Stimulated activated CD4-positive, alpha-beta T cell treated with anti-CD3 and anti-CD28 coated beads, Interleukin-2, amount 100 ng/mL, for 4 hours (primary cell): ENCODE measurements around the gene TEX44.
"Not testable (repeated sequence)": the region's sequence is repeated elsewhere in the genome, so short reads cannot be mapped to it uniquely, and the experiment has no call there.

ENCODE experiments used
- DNase-seq: peaks from one replicate; pipeline ENCODE4 v3.0.0-alpha.2; 2020; ENCODE audit warnings: low read depth

The TEX44 gene

DNA sequence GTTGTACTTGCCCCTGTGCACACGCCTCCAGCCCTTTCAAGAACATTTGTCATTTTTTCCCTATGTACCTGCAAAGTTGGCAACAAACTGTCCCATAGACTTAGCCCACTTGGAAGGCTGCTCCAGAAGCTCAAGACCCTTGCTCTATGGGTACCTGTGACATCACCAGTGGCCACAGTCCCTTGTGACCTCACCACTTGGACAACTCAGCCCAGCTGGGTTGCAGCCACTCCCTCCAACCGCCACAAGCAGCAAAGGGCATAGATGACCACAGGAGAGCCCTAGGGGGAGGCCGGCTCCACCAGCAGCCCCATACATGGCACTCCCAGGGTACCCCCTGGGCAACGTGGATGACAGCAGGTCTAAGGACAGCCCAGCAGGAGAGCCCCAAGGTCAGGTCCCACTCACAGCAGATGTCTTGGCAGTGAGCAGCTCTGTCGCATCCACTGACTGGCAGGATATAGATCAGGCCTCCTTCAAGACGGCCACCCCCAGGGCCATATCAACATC lies at the start of gene TEX44:
Gene TEX44, plus strand, starts transcription at position 229 of the 510 bp plus-strand sequence. Its CDS starts 88 bp downstream, at position 317.
- no peak for DNase-seq

- no peak for DNase-seq
Observed at GRCh38 chr2:231545105-231545902, 47.4 kb upstream of the TEX44 start.

- DNase-seq: no peak
Observed at GRCh38 chr2:231546014-231546715, 46.5 kb upstream of the TEX44 start.

DNA sequence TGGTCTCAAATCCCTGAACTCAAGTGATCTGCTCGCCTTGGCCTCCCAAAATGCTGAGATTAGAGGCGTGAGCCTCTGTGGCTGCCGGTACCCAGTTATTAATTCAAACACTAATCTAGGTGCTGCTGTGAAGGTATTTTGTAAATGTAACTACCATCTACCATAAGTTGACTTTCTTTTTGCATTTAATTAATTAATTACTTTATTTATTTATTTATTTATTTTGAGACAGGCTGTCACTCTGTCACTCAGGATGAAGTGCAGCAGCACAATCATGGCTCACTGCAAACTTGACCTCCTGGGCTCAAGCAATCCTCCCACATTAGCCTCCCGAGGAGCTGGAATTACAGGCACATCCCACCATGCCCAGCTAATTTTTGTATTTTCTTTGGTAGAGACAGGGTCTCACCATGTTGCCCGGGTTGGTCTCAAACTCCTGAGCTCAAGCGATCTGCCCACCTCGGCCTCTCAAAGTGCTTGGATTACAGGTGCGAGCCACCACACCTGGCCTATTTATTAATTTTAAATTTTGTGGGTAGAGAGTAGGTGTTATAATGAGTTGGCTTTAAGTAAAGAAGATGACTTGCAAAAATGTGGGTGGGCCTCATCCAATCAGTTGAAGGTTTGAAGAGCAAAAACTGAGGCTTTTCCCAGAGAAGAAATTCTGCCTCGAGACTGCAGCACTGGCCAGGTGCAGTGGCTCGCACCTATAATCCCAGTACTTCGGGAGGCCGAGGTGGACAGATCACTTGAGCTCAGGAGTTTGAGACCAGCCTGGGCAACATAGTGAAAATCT lies 45.2 kb upstream of the TEX44 start:
- DNase-seq: no peak

DNA sequence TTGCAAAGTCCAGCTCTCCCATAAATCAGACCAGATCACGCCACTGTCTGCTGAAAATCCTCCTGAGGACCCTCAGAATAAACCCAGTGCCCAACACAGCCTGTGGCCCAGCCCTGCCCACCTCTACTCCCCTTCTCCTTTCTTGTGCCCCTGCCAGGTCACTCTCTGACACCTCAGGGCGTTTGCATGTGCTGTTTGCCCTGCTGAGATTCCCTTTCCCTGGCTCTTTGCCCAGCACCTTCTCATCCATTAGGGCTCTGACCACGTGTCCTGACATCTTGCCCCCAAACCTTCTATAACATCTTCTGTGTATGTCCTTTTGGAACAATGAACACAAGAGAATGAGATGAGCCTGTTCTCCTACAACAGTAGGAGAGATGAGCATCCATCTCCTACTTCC lies 43.9 kb upstream of the TEX44 start:
- no peak for DNase-seq

DNA sequence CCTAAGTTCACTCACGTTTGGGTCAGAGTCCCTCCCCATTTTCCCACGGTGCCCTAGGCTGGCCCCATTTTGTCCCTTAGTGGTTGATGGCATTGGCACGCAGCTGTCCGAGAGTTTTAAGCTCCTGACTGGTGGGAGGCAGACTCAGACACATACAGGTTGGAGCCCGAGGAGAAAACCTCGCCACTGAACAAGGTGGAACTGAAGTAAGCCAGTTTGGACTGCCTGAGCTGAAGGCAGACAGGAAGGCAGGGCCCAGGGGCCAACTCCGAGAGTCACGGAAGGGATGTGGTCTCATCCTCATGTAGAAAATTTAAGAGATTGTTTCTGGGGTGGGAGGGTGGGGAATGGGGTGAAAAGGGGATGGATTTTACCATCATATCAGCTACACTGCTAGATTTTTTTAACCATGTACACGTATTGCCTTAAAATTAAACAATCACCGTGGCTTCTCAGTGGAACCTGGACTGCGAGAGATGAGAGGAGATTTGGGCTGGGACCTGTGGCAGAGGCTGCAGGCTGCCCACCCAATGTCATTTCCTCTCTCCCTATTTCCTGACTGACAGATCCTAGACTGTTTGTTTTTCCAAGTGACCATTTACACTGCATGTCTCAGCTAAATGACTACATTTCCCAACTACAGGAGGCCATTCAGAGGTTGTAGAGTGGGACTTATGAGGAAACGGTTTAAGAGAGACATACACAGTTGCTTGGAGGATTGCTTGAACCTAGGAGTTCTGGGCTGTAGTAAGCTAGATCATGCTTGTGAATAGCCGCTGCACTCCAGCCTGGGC lies 43.0 kb upstream of the TEX44 start:
- no peak for DNase-seq

- no peak for DNase-seq
Observed at GRCh38 chr2:231552752-231553151, 39.9 kb upstream of the TEX44 start.

DNA sequence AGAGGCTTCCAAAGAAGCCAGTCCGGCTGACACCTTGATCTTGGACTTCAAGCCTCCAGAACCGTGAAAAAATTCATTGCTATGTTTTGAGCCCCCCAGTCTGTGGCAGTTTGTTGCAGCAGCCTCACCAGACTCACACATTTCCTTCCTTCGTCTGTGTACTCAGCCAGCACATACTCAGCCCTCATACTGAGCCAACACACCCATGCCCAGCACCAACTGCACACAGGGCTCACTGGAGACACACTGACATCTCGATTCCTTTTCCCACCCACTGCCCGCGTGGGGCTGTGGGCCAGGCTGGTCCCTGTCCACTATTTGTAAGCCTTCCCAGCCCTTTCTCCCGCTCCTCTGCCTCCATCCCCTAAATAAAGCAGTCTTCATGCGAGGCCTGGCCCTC lies 38.3 kb upstream of the TEX44 start:
- DNase-seq: no peak

DNA sequence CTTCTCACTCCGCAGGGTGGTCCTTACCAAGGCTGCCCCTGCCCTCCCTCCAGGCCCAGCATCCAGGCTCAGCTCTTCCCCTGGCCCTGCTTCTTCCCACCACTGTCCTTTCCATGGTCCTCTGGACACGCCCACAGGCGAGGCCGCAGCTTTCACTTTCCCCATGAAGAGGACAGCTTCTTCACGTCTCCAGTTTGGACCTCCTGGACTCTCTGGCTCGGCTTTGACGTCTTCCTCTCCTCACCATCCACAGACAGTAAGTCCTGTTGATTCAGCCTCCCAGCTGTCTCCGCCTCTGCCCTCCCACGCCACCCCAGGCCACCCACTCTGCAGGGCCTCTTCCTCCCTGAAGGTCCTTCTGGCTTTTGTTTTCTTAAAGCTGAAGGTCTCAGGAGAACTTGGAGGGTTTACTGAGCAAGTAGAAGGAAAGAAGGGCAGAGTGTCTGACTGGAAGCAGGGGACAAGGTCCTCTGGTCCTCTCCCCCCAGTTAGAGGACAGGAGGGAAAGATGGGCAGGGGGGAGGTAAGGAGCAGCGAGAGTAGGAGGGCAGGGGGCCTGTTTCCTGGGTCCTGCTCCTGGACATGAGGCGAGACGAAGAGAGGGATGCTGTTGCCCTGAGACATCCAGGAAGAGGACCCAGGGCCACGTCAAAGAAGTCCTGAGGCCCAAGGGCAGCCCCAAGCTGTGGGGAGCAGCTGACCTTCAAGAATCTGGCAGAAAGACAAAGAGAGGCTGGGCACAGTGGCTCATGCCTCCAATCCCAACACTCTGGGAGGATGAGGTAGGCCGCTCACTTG lies 37.7 kb upstream of the TEX44 start:
- no peak for DNase-seq

GRCh38 chr2:231556496-231556895 lies 36.2 kb upstream of the TEX44 start:
- not testable (repeated sequence) for DNase-seq

DNA sequence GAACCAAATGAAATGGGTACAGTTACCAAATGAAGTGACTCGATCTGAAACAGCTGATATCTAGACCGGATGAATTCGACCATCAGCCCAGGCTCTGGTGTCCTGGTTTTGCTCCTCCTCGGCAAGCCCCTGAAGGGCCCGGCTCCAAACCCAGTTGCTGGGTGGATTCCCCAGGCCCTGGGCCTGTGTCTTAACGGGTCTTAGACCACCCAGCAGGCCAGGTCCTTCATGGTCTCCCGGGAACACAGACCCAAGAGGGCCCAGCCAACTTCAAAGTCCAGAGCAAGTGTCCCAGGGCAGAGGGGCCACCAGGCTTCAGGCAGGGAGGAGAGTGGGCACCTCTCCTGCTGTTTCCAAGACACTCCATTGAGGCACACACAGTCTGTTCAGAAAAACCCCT lies 35.7 kb upstream of the TEX44 start:
- DNase-seq: no peak

- DNase-seq: peak; percentile 43
Observed at GRCh38 chr2:231557571-231558217, 35.0 kb upstream of the TEX44 start.

DNA sequence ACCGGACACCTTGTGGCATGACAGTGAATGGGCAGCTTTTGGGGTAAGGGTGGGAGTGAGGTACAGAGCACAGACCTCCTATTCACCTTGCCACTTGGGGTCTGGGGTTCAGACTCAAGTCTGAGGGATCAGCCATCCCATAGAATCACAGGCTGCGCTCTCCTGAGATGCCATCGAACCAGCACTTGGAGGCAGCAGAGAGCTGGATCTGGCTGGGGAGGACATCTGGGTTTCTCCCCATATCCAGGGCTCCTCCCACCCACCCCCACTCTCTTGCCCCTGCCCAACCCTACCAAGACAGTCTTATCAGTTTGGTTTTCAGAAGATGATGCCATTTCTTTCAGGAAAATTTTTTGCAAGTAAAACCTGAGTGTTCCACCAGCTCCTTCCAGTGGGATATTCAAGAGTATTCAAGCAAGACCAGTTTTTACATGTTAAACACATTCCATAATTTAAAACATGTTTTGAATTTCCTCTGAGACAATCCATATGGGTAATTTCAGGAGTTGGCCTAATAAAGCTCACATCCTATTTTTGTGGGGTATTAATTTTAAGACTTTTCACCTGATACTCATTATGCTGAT lies 29.2 kb upstream of the TEX44 start:
- DNase-seq: no peak

DNA sequence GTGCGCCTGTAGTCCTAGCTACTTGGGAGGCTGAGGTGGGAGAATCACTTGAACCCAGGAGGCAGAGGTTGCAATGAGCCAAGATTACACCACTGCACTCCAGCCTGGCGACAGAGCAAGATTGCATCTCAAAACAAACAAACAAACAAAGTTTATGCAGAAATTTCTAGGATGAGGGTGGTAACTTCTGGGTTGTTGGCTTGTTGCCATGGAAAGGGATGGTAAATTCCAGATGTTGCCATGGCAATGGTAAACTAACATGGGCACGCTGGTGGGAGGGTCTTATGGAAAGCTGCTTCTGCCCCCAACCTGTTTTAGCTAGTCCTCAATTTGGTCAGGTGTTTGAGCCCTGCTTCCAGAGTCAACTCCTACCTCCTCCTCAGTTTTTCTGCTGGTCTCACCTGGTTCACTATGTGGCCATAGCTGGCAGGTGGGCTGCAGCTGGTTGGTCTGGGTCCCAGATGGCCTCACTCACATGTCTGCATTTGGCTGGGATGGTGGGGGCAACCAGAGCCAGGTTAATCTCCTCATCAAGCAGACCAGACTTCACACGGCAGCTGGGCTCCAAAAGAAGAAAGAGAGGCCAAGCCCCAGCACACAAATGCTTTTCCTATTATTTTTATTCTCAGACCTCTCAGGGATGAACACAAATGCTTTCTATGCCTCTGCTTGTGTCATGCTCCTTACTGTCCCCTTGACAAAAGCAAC lies 26.6 kb upstream of the TEX44 start:
- no peak for DNase-seq

DNA sequence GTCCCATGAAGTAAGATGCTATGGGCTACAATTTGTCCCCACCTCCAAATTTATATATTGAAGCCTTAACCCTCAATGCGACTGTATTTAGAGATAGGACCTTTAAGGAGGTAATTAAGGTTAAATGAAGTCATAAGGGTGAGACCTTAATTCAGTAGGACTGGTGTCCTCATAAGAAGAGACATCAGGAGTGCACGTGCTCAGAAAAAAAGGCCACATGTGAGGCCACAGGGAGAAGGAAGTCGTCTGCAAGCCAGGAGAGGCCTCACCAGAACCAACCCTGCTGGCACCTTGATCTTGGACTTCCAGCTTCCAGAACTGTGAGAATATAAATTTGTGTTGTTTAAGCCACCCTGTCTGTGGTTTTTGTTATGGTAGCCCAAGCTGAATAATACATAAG lies 25.5 kb upstream of the TEX44 start:
- no peak for DNase-seq

- no peak for DNase-seq
Observed at GRCh38 chr2:231568098-231568784, 24.4 kb upstream of the TEX44 start.

- DNase-seq: no peak
Observed at GRCh38 chr2:231568785-231569435, 23.8 kb upstream of the TEX44 start.

DNA sequence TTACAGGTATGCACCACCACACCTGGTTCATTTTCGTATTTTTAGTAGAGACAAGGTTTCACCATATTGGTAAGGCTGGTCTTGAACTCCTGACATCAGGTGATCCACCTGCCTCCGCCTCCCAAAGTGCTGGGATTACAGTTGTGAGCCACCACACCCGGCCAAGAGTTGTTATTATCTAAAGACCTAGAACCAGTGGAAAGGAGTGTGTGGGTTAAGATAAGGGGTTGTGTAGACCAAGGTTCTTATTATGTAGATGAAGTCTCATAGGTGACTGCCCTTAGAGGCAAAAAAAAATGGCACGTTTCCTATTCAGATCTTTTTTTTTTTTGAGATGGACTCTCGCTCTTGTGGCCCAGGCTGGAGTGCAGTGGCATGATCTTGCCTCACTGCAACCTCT lies 21.7 kb upstream of the TEX44 start:
- DNase-seq: not testable (repeated sequence)
